Esophagus muscularis mucosa (tissue), 4 donors: ENCODE results near the gene FANCD2. TPM values are rescaled to one million over a fixed set of nuclear protein-coding genes. Genes with fewer than 3 reads are reported as not detected.

Experiments used
- DNase-seq: peaks from one replicate; pipeline ENCODE4 v3.0.0-alpha.2; 2017; ENCODE audit errors: extremely low spot score
- H3K27ac ChIP-seq, 4 donors: fragments of 200-600 bp; sonication (generic); replicated peaks in 1 of 4; 1 replicate in 3 of 4; 2 replicates in 1 of 4; pipeline ENCODE4 v1.5.1; 2016 to 2019; ENCODE audit warnings: mild to moderate bottlenecking in 1 of 4
- H3K27me3 ChIP-seq, 4 donors: fragments of 200-600 bp; sonication (generic); one replicate each; pipeline versions ENCODE4 v1.5.1 to v1.6.0; 2016 to 2019
- H3K36me3 ChIP-seq, 4 donors: fragments of 200-600 bp; sonication (generic); one replicate each; pipeline ENCODE4 v1.5.1; 2016 to 2019
- H3K4me1 ChIP-seq, 4 donors: fragments of 200-600 bp; sonication (generic); one replicate each; pipeline ENCODE4 v1.5.1; 2016 to 2019
- H3K4me3 ChIP-seq, 4 donors: fragments of 200-600 bp; sonication (generic); 1 replicate in 2 of 4; 2 replicates in 2 of 4; pipeline ENCODE4 v1.5.1; 2016 to 2019; ENCODE audit warnings: mild to moderate bottlenecking in 4 of 4, moderate library complexity in 1 of 4
- H3K9me3 ChIP-seq, 4 donors: fragments of 200-600 bp; sonication (generic); 1 replicate in 3 of 4; 2 replicates in 1 of 4; pipeline ENCODE4 v1.5.1; 2016 to 2019
- CTCF ChIP-seq, 3 experiments: fragments of 200-600 bp in 2 of 3; fragments of 450-650 bp in 1 of 3; sonication (generic) in 2 of 3; IDR thresholded peaks; one replicate each; pipeline ENCODE4 v1.5.1; 2017 to 2019; ENCODE audit warnings: antibody characterized with exemption in 3 of 3, mild to moderate bottlenecking in 2 of 3, moderate library complexity in 1 of 3
- EP300 ChIP-seq: sonication (generic); formaldehyde crosslinking; IDR thresholded peaks from one replicate; pipeline ENCODE4 v1.6.1; 2017; ENCODE audit warnings: antibody characterized with exemption
- POLR2A ChIP-seq: fragments of 450-650 bp; IDR thresholded peaks from one replicate; pipeline ENCODE4 v1.6.1; 2017; ENCODE audit warnings: antibody characterized with exemption, moderate library complexity, mild to moderate bottlenecking, low read depth
- POLR2AphosphoS5 ChIP-seq, 2 donors: sonication (generic); formaldehyde crosslinking; IDR thresholded peaks; one replicate each; pipeline ENCODE4 v1.6.1; 2017; ENCODE audit warnings: antibody characterized with exemption in 2 of 2
- WGBS: methylation state at CpG from one replicate; pipeline ENCODE4 v1.1.5; 2018; 5-methylcytosine and 5-hydroxymethylcytosine counted together
- intact Hi-C: fragments of 100-400 bp; cut with DNase I; formaldehyde crosslinking; loops from one replicate; pipeline ENCODE4 v1.15.1; 2023
- small RNA-seq, 3 donors: library from RNA; depleted of rRNA; stranded (forward); fragments of <200 nt; gene quantifications; one replicate each; pipeline ENCODE3, GENCODE V24; 2016
- total RNA-seq, 4 donors: library from RNA; depleted of rRNA; stranded (reverse); fragments of >200 nt; gene quantifications; one replicate each; pipeline versions ENCODE4 v1.1.0 to v1.2.1, GENCODE V29; 2016

FANCD2 gene
- total RNA-seq, 4 donors from 2014 or later = 0.52 to 2.3 (median 1.1) TPM

- no peaks in the 10 kb centered on the region for H3K27me3 ChIP-seq
- H3K4me1 ChIP-seq = peaks cover 23 to 51% (median 40%) of the 10 kb centered on the region in 4 donors
- 75% methylated on average over 4 of the region's 4 CpGs for WGBS
- peaks cover 20 to 49% (median 40%) of the 10 kb centered on the region in 4 donors for H3K36me3 ChIP-seq
- no peak overlapping the region for H3K4me3 ChIP-seq
- DNase-seq = no peak
- no peak for TF ChIP-seq CTCF (IDR thresholded peaks at IDR 0.05)
- TF ChIP-seq POLR2AphosphoS5 (IDR thresholded peaks at IDR 0.05) = no peak
- intact Hi-C loops = no loop called here
- H3K9me3 ChIP-seq = no peaks in the 10 kb centered on the region
- no peak overlapping the region for H3K27ac ChIP-seq
Measured at GRCh38 chr3:10145685-10146084, 119.4 kb downstream of the FANCD2 start.

DNA sequence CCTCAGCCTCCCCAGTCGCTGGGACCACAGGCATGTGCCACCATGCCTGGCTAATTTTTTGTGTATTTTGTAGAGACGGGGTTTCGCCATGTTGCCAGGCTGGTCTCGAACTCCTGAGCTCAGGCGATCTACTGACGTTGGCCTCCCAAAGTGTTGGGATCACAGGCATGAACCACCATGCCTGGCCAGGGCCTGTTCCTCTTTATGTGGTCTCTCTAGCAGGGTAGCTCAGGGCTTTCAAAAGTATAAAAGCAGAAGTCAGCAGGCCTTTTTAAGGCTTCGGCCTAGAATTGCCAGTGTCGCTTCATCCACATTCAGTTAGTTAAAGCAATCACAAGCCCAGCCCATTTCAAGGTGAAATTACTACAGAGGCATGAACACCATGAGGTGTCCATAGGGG lies 123.0 kb downstream of the FANCD2 start:
- TF ChIP-seq EP300 = no peak
- TF ChIP-seq POLR2AphosphoS5 (IDR thresholded peaks at IDR 0.05) = no peak
- no peak for TF ChIP-seq POLR2A
- no peak for TF ChIP-seq CTCF (IDR thresholded peaks at IDR 0.05)
- WGBS = 95% methylated on average over 8 of the region's 8 CpGs
- H3K4me3 ChIP-seq = no peak overlapping the region
- H3K4me1 ChIP-seq = peaks cover 5 to 30% (median 20%) of the 10 kb centered on the region in 4 donors
- no peak overlapping the region for H3K27ac ChIP-seq
- H3K9me3 ChIP-seq = no peaks in the 10 kb centered on the region
- no peaks in the 10 kb centered on the region for H3K27me3 ChIP-seq
- H3K36me3 ChIP-seq = peaks cover 40 to 84% (median 71%) of the 10 kb centered on the region in 4 donors
- intact Hi-C loops = no loop called here
- DNase-seq = no peak

DNA sequence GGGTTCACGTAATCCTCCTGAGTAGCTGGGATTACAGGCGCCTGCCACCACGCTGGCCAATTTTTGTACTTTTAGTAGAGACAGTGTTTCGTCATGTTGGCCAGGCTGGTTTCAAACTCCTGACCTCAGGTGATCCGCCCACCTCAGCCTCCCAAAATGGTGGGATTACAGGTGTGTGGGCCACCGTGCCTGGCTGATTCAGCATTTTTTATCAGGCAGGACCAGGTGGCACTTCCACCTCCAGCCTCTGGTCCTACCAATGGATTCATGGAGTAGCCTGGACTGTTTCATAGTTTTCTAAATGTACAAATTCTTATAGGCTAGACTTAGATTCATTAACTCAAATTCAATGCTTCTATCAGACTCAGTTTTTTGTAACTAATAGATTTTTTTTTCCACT lies 124.8 kb downstream of the FANCD2 start:
- no peaks in the 10 kb centered on the region for H3K9me3 ChIP-seq
- no peak for DNase-seq
- H3K4me1 ChIP-seq = peaks cover 0 to 13% (median 4%) of the 10 kb centered on the region in 4 donors
- H3K27ac ChIP-seq = no peak overlapping the region
- H3K4me3 ChIP-seq = no peak overlapping the region
- TF ChIP-seq EP300 = no peak
- TF ChIP-seq POLR2A = no peak
- no peak for TF ChIP-seq CTCF (IDR thresholded peaks at IDR 0.05)
- TF ChIP-seq POLR2AphosphoS5 (IDR thresholded peaks at IDR 0.05) = no peak
- WGBS = 80% methylated on average over 6 of the region's 6 CpGs
- intact Hi-C loops = no loop called here
- H3K27me3 ChIP-seq = no peaks in the 10 kb centered on the region
- peaks cover 40 to 84% (median 73%) of the 10 kb centered on the region in 4 donors for H3K36me3 ChIP-seq

Small RNA genes lying within 50 kb of the gene (small RNA-seq; reads per million reads assigned to genes)
- gene CYCSP10 = 0 reads per million in 3 donors
- 0 reads per million in 3 donors for gene RNU6-670P

Other genes with a start within 250 kb of the FANCD2 start
- 10 to 100 TPM; 64.4 to 80.9 (median 74.6) TPM for gene TADA3, start 234.0 kb upstream of the FANCD2 start, total RNA-seq
- gene ARPC4, start 233.4 kb upstream of the FANCD2 start, total RNA-seq = 100 to 1,000 TPM; 129 to 191 (median 164) TPM
- 10 to 100 TPM; 15.5 to 56.5 (median 25.6) TPM for gene TTLL3, start 216.2 kb upstream of the FANCD2 start, total RNA-seq
- 10 to 100 TPM; 33.0 to 48.1 (median 45.0) TPM for gene RPUSD3, start 182.4 kb upstream of the FANCD2 start, total RNA-seq
- gene CIDEC, start 146.2 kb upstream of the FANCD2 start, total RNA-seq = 1 to 10 TPM in 2 of 4 donors, under 1 TPM in 2; 0.78 to 2.4 (median 1.0) TPM
- gene JAGN1, start 135.8 kb upstream of the FANCD2 start, total RNA-seq = 10 to 100 TPM; 17.9 to 39.8 (median 26.4) TPM
- 1 to 10 TPM in 3 of 4 donors, under 1 TPM in 1; 0.99 to 1.7 (median 1.2) TPM for gene IL17RE, start 123.6 kb upstream of the FANCD2 start, total RNA-seq
- gene IL17RC, start 109.3 kb upstream of the FANCD2 start, total RNA-seq = 10 to 100 TPM; 40.3 to 60.4 (median 51.3) TPM
- 10 to 100 TPM; 38.6 to 62.9 (median 52.0) TPM for gene CRELD1, start 92.6 kb upstream of the FANCD2 start, total RNA-seq
- gene PRRT3, start 74.0 kb upstream of the FANCD2 start, total RNA-seq = 1 to 10 TPM in 3 of 4 donors, under 1 TPM in 1; 0.83 to 2.5 (median 2.0) TPM
- gene EMC3, start 39.6 kb upstream of the FANCD2 start, total RNA-seq = 10 to 100 TPM; 36.5 to 72.6 (median 56.1) TPM
- not detected for gene FANCD2OS, start 81.8 kb downstream of the FANCD2 start, total RNA-seq
- gene BRK1, start 89.2 kb downstream of the FANCD2 start, total RNA-seq = 100 to 1,000 TPM; 107 to 148 (median 142) TPM
- 10 to 100 TPM; 17.6 to 29.5 (median 22.2) TPM for gene VHL, start 115.3 kb downstream of the FANCD2 start, total RNA-seq
- 1 to 10 TPM; 2.5 to 3.2 (median 2.8) TPM for gene IRAK2, start 138.5 kb downstream of the FANCD2 start, total RNA-seq
- gene TATDN2, start 222.0 kb downstream of the FANCD2 start, total RNA-seq = 10 to 100 TPM; 15.0 to 24.6 (median 16.7) TPM